CD14-positive monocyte (primary cell): Measurements from ENCODE around the gene SEMA3A. TPM values are rescaled to one million over a fixed set of nuclear protein-coding genes. Genes with fewer than 3 reads are reported as not detected.

ENCODE experiments used
- DNase-seq, 3 donors: peaks; one replicate each; pipeline ENCODE4 v3.0.0-alpha.2; 2011 to 2022
- H2AFZ ChIP-seq: 2 replicates; pipeline ENCODE4 v1.6.0; 2012; ENCODE audit warnings: mild to moderate bottlenecking, low read depth, low read length, inconsistent platforms; ENCODE audit not compliant: insufficient read depth, poor library complexity, severe bottlenecking
- H3K27ac ChIP-seq, 2 donors: 1 replicate in 1 of 2; 2 replicates in 1 of 2; pipeline ENCODE4 v1.5.1; 2012 to 2013; ENCODE audit warnings: low read length in 2 of 2, control low read depth in 1 of 2, inconsistent platforms in 1 of 2, low read depth in 1 of 2, mild to moderate bottlenecking in 1 of 2
- H3K27me3 ChIP-seq, 2 donors: one replicate each; pipeline versions ENCODE4 v1.6.0 to v1.6.1; 2011 to 2013; ENCODE audit warnings: low read length in 2 of 2; ENCODE audit not compliant: control insufficient read depth in 2 of 2, insufficient read depth in 2 of 2
- H3K36me3 ChIP-seq, 2 donors: replicated peaks in 1 of 2; 1 replicate in 1 of 2; 2 replicates in 1 of 2; pipeline versions ENCODE4 v1.5.1 to v1.6.1; 2012 to 2013; ENCODE audit warnings: low read length in 2 of 2, control low read depth in 1 of 2, inconsistent platforms in 1 of 2, mild to moderate bottlenecking in 1 of 2; ENCODE audit not compliant: insufficient read depth in 2 of 2, control insufficient read depth in 1 of 2
- H3K4me1 ChIP-seq, 2 donors: 1 replicate in 1 of 2; 2 replicates in 1 of 2; pipeline versions ENCODE4 v1.5.1 to v1.6.1; 2012 to 2013; ENCODE audit warnings: low read length in 2 of 2, control low read depth in 1 of 2, inconsistent platforms in 1 of 2, mild to moderate bottlenecking in 1 of 2, moderate library complexity in 1 of 2; ENCODE audit not compliant: insufficient read depth in 2 of 2, control insufficient read depth in 1 of 2
- H3K4me2 ChIP-seq: replicated peaks from 2 replicates; pipeline ENCODE3; 2012; ENCODE audit warnings: low read length, moderate library complexity, mild to moderate bottlenecking; ENCODE audit not compliant: poor library complexity, severe bottlenecking; ENCODE audit errors: extremely low read depth
- H3K4me3 ChIP-seq, 3 experiments: fragments of 200-600 bp in 1 of 3; sonication (generic) in 1 of 3; replicated peaks in 1 of 3; 1 replicate in 2 of 3; 2 replicates in 1 of 3; pipeline ENCODE4 v1.5.1; 2011 to 2013; ENCODE audit warnings: low read length in 3 of 3, mild to moderate bottlenecking in 3 of 3, control low read depth in 2 of 3, low read depth in 2 of 3, inconsistent platforms in 1 of 3, moderate library complexity in 1 of 3
- H3K79me2 ChIP-seq: 2 replicates; pipeline ENCODE4 v1.6.0; 2012; ENCODE audit warnings: mild to moderate bottlenecking, control low read depth, inconsistent platforms, low read length, moderate library complexity; ENCODE audit not compliant: insufficient read depth
- H3K9ac ChIP-seq: 2 replicates; pipeline ENCODE4 v1.6.0; 2017; ENCODE audit warnings: low read length, mild to moderate bottlenecking; ENCODE audit not compliant: insufficient read depth, poor library complexity, severe bottlenecking
- H3K9me3 ChIP-seq, 2 donors: replicated peaks in 1 of 2; 1 replicate in 1 of 2; 2 replicates in 1 of 2; pipeline versions ENCODE4 v1.5.1 to v1.6.1; 2012 to 2013; ENCODE audit warnings: low read length in 2 of 2, control low read depth in 1 of 2; ENCODE audit not compliant: control insufficient read depth in 1 of 2, insufficient read depth in 1 of 2
- H4K20me1 ChIP-seq: 2 replicates; pipeline ENCODE4 v1.6.0; 2012; ENCODE audit warnings: mild to moderate bottlenecking, low read length, control low read depth, moderate library complexity; ENCODE audit not compliant: insufficient read depth
- H3K27ac Mint-ChIP-seq, 7 donors: one replicate each; pipeline ENCODE4 v1.8.0; 2020; ENCODE audit warnings: mild to moderate bottlenecking in 7 of 7, mixed read lengths in 7 of 7, moderate library complexity in 6 of 7, inconsistent platforms in 2 of 7
- H3K27me3 Mint-ChIP-seq, 3 donors: one replicate each; pipeline ENCODE4 v1.8.0; 2021 to 2022; ENCODE audit warnings: low read depth in 3 of 3, mild to moderate bottlenecking in 3 of 3, mixed read lengths in 3 of 3, moderate library complexity in 3 of 3, inconsistent platforms in 1 of 3
- H3K36me3 Mint-ChIP-seq, 2 donors: one replicate each; pipeline ENCODE4 v1.8.0; 2020; ENCODE audit warnings: mixed read lengths in 2 of 2, inconsistent platforms in 1 of 2, mild to moderate bottlenecking in 1 of 2
- H3K4me1 Mint-ChIP-seq: one replicate; pipeline ENCODE4 v1.8.0; 2020; ENCODE audit warnings: mild to moderate bottlenecking, mixed read lengths
- H3K4me3 Mint-ChIP-seq, 2 donors: one replicate each; pipeline ENCODE4 v1.8.0; 2020; ENCODE audit warnings: mild to moderate bottlenecking in 2 of 2, mixed read lengths in 2 of 2, moderate library complexity in 1 of 2
- H3K9me3 Mint-ChIP-seq, 7 donors: one replicate each; pipeline ENCODE4 v1.8.0; 2020 to 2022; ENCODE audit warnings: mixed read lengths in 7 of 7, mild to moderate bottlenecking in 6 of 7, moderate library complexity in 6 of 7, inconsistent platforms in 2 of 7
- WGBS: methylation state at CpG from one replicate; pipeline ENCODE4 v1.1.5; 2013; ENCODE audit warnings: missing lambda C conversion rate; ENCODE audit not compliant: insufficient coverage; 5-methylcytosine and 5-hydroxymethylcytosine counted together
- intact Hi-C, 2 donors: fragments of 100-400 bp; cut with micrococcal nuclease; formaldehyde crosslinking; loops; one replicate each; pipeline versions ENCODE4 v1.15.0 to v1.15.1; 2023
- polyA plus RNA-seq, 3 donors: library from polyadenylated mRNA; depleted of rRNA in 1 of 3; unstranded in 2 of 3; stranded (reverse) in 1 of 3; fragments of 300-500 nt in 2 of 3; fragments of >200 nt in 1 of 3; fragmentation: Illumina TruSeq in 2 of 3; gene quantifications; 1 replicate in 2 of 3; 2 replicates in 1 of 3; pipeline ENCODE4 v1.2.3, GENCODE V29; 2012 to 2021
- TF ChIP-seq, protein P1 (sequence below): fragments of 200-600 bp; IDR thresholded peaks from one replicate; pipeline ENCODE4 v1.8.0; 2022; ENCODE audit warnings: antibody characterized with exemption, mild to moderate bottlenecking

Gene SEMA3A
- polyA plus RNA-seq, 3 donors: 0.03 TPM; not detected in 2

DNA sequence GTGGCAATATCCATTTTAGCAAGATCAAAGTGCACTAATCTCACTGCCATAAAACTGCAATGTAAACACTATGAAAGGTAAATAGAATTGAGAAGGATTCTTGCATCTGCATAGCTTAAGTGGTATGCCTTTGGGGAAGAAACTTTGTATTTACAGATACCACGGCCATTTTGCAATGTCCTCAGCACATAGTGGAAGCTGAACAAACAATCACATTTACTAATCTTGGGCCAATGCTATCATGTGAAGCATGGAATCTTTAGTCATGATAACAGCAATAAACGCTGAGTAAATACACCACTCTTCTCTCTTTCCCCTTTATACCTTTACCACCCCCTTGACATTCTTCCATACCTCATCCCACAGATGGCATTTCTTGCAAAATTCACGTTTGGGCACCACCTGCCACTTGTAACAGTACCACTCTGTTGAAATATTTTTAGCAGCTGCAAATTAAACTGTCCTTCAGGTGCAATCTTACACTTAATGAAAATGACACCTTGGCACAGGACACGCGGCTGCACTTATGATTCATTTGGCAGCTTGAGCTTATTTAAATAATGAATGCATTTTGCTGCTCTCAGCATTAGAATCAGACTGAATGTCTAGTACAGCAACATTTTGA, 171.8 kb downstream of the SEMA3A start:
- Mint-ChIP-seq H3K4me3 (no peak overlapping the region), H3K9me3 (peaks cover 0 to 6% (median 3%) of the 10 kb centered on the region in 7 donors), H3K27ac (no peak overlapping the region), H3K4me1 (no peaks in the 10 kb centered on the region), H3K36me3 (no peaks in the 10 kb centered on the region), H3K27me3 (peaks cover 0 to under 1% (median 0%) of the 10 kb centered on the region in 3 donors)
- Histone ChIP-seq H3K27ac (no peak overlapping the region), H2AFZ (no peak overlapping the region), H3K4me1 (no peaks in the 10 kb centered on the region), H3K9ac (no peak overlapping the region), H3K36me3 (no peaks in the 10 kb centered on the region), H3K9me3 (peaks cover 0 to 2% of the 10 kb centered on the region in 2 donors), H3K4me2 (no peak overlapping the region), H3K27me3 (no peaks in the 10 kb centered on the region), H3K4me3 (no peak overlapping the region), H4K20me1 (no peaks in the 10 kb centered on the region), H3K79me2 (no peaks in the 10 kb centered on the region)
- intact Hi-C loops: no loop called here
- TF ChIP-seq, protein P1, sequence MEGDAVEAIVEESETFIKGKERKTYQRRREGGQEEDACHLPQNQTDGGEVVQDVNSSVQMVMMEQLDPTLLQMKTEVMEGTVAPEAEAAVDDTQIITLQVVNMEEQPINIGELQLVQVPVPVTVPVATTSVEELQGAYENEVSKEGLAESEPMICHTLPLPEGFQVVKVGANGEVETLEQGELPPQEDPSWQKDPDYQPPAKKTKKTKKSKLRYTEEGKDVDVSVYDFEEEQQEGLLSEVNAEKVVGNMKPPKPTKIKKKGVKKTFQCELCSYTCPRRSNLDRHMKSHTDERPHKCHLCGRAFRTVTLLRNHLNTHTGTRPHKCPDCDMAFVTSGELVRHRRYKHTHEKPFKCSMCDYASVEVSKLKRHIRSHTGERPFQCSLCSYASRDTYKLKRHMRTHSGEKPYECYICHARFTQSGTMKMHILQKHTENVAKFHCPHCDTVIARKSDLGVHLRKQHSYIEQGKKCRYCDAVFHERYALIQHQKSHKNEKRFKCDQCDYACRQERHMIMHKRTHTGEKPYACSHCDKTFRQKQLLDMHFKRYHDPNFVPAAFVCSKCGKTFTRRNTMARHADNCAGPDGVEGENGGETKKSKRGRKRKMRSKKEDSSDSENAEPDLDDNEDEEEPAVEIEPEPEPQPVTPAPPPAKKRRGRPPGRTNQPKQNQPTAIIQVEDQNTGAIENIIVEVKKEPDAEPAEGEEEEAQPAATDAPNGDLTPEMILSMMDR: no peak
- whole genome bisulfite sequencing: 100% methylated on average over 5 of the region's 5 CpGs
- DNase-seq: no peak

DNA sequence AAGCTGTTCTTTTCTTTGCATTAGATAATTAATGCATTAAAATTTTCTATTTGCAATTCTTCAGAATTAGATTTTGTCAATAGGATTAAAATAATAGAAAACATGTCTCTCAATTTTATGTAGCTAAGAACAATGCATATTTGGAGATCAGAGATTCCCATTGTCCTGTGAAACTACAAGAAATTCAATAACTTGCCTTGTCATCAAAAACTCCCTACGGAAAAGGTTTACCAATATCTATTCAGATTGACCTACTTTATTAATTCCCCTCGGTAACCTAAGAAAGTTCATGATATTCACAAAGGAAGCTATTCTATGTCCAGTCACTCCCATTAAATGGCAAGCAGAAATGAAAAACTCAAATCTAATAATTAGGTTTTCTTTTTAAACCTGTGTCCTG, 172.6 kb downstream of the SEMA3A start:
- Histone ChIP-seq H3K79me2 (no peaks in the 10 kb centered on the region), H3K4me1 (no peaks in the 10 kb centered on the region), H3K4me2 (no peak overlapping the region), H3K9ac (no peak overlapping the region), H2AFZ (no peak overlapping the region), H3K4me3 (no peak overlapping the region), H3K27ac (no peak overlapping the region), H3K36me3 (no peaks in the 10 kb centered on the region), H3K9me3 (peaks cover 0 to 2% of the 10 kb centered on the region in 2 donors), H4K20me1 (no peaks in the 10 kb centered on the region), H3K27me3 (no peaks in the 10 kb centered on the region)
- peaks cover 0 to 6% (median 3%) of the 10 kb centered on the region in 7 donors for H3K9me3 Mint-ChIP-seq
- intact Hi-C loops: no loop called here
- no peaks in the 10 kb centered on the region for H3K27me3 Mint-ChIP-seq
- no peak overlapping the region for H3K27ac Mint-ChIP-seq
- DNase-seq: no peak
- TF ChIP-seq, protein P1: no peak
- H3K4me3 Mint-ChIP-seq: no peak overlapping the region
- 67% methylated on average over 1 of the region's 2 CpGs for WGBS
- H3K4me1 Mint-ChIP-seq: no peaks in the 10 kb centered on the region
- H3K36me3 Mint-ChIP-seq: no peaks in the 10 kb centered on the region
